GM21723 (cell line): ENCODE measurements around the gene ICAM3.
A peak's percentile ranks its signal among the peaks of the same experiment; 100 is the strongest.

Experiments
- ATAC-seq: cut with Tn5 transposase; IDR thresholded peaks from one replicate; pipeline ENCODE4 v1.9.1; 2021; ENCODE audit warnings: mild to moderate bottlenecking, moderate library complexity; ENCODE audit not compliant: unreplicated experiment

Gene ICAM3

DNA sequence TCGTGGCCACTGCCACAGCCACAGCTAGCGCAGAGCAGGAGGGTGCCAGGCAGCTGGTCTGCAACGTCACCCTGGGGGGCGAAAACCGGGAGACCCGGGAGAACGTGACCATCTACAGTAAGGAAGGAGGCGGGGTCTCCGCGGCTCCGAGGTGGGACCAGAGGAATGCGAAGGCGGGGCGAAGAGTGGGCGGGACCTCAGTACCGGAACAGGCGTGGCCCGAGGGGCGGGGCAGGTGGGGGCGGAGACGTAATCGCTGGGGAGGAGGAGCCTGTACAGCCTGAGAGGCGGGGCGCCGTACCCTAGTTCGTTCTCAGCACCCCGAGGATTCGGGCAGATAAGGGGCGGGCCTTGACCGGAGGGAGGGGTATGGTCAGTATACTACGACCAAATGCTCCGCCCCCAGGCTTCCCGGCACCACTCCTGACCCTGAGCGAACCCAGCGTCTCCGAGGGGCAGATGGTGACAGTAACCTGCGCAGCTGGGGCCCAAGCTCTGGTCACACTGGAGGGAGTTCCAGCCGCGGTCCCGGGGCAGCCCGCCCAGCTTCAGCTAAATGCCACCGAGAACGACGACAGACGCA is 47.1 kb downstream of the ICAM3 start:
- ATAC-seq: peak; percentile 53

DNA sequence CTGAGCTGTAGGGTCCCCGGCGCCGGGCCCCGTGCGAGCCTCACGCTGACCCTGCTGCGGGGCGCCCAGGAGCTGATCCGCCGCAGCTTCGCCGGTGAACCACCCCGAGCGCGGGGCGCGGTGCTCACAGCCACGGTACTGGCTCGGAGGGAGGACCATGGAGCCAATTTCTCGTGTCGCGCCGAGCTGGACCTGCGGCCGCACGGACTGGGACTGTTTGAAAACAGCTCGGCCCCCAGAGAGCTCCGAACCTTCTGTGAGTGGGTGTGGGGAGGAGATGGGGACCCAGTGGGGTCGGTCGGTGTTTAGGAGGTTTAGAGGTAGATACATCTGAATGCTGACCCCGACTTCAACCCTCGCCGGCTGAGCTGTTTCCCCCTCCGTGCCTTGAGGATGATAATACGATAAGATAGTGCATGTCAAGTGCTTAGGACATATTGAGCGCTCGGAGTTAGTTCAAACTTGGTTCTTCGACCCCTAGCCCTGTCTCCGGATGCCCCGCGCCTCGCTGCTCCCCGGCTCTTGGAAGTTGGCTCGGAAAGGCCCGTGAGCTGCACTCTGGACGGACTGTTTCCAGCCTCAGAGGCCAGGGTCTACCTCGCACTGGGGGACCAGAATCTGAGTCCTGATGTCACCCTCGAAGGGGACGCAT is 47.7 kb downstream of the ICAM3 start:
- ATAC-seq: no peak

DNA sequence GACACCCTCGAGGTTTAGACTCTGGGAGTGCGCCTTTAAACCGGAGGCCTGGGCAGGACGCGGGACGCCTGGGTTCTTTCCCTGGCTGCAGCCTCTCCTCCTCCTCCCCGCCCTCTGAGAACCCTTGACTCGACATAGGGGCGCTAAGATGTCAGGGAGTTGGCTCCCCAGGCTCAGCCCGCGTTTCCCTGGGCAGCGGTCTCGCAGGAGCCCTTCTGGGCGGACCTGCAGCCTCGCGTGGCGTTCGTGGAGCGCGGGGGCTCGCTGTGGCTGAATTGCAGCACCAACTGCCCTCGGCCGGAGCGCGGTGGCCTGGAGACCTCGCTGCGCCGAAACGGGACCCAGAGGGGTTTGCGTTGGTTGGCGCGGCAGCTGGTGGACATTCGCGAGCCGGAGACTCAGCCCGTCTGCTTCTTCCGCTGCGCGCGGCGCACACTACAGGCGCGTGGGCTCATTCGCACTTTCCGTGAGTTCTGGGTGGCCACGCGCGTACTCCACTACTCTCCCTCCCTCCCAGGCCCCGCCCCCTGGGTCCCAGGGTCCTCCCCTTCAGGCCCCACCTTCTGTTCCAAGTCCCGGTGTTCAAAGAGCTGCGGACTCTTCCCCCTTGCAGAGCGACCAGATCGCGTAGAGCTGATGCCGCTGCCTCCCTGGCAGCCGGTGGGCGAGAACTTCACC is 48.4 kb downstream of the ICAM3 start:
- ATAC-seq: no peak

DNA sequence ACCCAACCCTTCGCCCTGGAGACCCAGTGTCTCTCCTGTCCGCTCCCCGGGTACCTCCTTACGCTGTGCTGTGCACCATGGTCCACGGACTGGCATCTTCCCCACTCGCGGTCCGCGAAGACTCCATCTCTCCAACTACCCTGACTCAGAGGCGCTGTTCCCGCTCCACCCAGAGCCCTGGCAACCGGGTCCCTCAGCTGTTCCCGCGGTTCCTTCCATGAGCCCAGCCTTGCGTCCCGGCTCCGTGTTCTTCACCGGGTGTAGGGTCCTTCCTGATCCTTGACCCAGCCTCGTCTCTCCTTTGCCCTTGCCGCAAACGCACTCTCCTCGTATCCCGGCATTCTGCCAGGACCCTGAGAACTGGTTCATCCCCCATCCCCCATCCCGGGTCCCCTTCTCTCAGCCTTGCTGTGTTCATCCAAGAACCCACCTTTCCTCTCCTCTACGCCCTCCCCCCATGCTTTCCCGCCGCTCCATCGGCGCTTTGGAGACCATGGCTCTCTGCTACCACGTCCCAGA is 49.0 kb downstream of the ICAM3 start:
- ATAC-seq: no peak

DNA sequence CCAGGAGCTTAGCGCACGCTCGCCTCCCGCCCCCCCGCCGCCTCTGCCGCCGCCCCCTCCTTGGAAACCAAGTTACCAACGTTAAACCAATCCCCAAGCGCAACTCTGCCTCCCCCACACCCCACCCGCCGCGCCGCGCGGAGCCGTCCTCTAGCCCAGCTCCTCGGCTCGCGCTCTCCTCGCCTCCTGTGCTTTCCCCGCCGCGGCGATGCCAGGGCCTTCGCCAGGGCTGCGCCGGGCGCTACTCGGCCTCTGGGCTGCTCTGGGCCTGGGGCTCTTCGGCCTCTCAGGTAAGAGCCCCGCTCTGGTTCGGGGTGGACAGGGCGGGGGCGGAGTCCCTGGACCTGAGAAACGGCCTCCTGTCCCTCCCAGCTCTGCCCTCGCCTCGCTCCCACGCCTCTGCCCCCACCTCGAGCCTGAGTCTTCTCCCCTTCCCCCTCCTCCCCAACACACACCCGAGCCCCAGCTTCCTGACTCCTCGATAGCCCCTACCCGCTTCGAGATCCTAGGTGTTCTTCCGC is 49.5 kb downstream of the ICAM3 start, which contains the start of gene ICAM5:
TSS of gene ICAM5 (plus strand) at position 117 of the 521 bp plus-strand sequence. CDS start at position 209, 92 bp downstream.
- ATAC-seq: no peak

DNA sequence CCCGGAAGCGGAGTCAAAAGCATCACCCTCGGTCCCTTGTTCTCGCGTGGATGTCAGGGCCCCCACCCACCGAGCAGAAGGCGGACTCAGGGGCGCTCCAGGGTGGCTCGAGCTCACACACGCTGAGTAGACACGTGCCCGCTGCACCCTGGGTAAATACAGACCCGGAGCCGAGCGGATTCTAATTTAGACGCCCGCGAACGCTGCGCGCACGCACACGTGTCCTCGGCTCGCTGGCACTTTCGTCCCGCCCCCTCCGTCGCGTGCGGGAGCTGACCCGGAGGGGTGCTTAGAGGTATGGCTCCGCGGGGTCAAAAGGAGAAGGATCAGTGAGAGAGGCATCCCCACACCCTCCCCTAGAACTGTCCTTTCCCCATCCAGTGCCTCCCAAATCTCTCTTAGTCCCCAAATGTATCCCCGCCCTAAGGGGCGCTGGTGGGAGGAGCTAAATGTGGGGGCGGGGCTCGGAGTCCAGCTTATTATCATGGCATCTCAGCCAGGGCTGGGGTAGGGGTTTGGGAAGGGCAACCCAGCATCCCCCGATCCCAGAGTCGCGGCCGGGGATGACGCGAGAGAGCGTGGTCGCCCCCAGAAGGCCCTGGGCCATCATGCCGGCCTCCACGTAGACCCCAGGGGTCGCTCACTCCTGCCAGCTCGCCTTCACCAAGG is 50.1 kb downstream of the ICAM3 start:
- no peak for ATAC-seq

DNA sequence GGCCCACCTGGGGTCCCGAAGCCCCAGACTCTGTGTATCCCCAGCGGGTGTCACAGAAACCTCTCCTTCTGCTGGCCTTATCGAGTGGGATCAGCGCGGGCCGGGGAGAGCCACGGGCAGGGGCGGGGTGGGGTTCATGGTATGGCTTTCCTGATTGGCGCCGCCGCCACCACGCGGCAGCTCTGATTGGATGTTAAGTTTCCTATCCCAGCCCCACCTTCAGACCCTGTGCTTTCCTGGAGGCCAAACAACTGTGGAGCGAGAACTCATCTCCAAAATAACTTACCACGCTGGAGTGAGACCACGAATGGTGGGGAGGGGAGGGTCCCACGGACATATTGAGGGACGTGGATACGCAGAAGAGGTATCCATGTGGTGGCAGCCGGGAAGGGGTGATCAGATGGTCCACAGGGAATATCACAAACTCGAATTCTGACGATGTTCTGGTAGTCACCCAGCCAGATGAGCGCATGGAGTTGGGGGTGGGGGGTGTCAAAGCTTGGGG is 50.7 kb downstream of the ICAM3 start:
- no peak for ATAC-seq

DNA sequence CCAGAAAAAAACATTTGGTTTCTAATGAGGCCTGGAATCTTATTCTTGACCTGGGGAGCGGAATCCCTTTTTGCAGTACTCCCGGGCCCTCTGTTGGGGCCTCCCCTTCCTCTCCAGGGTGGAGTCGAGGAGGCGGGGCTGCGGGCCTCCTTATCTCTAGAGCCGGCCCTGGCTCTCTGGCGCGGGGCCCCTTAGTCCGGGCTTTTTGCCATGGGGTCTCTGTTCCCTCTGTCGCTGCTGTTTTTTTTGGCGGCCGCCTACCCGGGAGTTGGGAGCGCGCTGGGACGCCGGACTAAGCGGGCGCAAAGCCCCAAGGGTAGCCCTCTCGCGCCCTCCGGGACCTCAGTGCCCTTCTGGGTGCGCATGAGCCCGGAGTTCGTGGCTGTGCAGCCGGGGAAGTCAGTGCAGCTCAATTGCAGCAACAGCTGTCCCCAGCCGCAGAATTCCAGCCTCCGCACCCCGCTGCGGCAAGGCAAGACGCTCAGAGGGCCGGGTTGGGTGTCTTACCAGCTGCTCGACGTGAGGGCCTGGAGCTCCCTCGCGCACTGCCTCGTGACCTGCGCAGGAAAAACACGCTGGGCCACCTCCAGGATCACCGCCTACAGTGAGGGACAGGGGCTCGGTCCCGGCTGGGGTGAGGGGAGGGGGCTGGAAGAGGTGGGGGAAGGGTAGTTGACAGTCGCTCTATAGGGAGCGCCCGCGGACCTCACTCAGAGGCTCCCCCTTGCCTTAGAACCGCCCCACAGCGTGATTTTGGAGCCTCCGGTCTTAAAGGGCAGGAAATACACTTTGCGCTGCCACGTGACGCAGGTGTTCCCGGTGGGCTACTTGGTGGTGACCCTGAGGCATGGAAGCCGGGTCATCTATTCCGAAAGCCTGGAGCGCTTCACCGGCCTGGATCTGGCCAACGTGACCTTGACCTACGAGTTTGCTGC is 52.4 kb downstream of the ICAM3 start, which contains the start of gene ICAM4:
TSS of gene ICAM4 (plus strand) at position 153 of the 935 bp plus-strand sequence. CDS start at position 211, 58 bp downstream.
- ATAC-seq: no peak

DNA sequence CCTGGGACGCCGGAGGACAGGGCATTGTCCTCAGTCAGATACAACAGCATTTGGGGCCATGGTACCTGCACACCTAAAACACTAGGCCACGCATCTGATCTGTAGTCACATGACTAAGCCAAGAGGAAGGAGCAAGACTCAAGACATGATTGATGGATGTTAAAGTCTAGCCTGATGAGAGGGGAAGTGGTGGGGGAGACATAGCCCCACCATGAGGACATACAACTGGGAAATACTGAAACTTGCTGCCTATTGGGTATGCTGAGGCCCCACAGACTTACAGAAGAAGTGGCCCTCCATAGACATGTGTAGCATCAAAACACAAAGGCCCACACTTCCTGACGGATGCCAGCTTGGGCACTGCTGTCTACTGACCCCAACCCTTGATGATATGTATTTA is 54.0 kb downstream of the ICAM3 start:
- ATAC-seq: no peak

DNA sequence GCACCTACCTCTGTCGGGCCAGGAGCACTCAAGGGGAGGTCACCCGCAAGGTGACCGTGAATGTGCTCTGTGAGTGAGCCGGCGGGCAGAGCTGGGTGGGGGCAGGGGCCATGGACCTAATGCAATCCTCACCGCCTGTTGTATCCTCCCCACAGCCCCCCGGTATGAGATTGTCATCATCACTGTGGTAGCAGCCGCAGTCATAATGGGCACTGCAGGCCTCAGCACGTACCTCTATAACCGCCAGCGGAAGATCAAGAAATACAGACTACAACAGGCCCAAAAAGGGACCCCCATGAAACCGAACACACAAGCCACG is 54.5 kb downstream of the ICAM3 start:
- no peak for ATAC-seq

DNA sequence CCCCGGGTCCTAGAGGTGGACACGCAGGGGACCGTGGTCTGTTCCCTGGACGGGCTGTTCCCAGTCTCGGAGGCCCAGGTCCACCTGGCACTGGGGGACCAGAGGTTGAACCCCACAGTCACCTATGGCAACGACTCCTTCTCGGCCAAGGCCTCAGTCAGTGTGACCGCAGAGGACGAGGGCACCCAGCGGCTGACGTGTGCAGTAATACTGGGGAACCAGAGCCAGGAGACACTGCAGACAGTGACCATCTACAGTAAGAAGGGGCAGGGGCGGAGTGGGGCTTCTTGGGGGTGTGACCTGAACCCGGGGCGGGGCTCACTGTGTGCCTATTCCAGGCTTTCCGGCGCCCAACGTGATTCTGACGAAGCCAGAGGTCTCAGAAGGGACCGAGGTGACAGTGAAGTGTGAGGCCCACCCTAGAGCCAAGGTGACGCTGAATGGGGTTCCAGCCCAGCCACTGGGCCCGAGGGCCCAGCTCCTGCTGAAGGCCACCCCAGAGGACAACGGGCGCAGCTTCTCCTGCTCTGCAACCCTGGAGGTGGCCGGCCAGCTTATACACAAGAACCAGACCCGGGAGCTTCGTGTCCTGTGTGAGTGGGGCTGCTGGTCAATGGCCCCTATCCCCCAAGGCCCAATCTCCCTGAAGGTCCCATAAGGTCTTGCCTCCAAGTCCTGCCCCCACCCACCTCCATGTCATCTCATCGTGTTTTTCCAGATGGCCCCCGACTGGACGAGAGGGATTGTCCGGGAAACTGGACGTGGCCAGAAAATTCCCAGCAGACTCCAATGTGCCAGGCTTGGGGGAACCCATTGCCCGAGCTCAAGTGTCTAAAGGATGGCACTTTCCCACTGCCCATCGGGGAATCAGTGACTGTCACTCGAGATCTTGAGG is 55.1 kb downstream of the ICAM3 start:
- ATAC-seq: no peak
